TTC549 (cell line): ENCODE measurements around the gene ARHGAP28.

ENCODE experiments used
- FAIRE-seq: peaks from 2 replicates; lab custom pipeline; 2012; peaks lifted over from hg19 to GRCh38; lab: Jason Lieb, UNC

The ARHGAP28 gene

GRCh38 chr18:6733758-6734157 is 4.2 kb downstream of the ARHGAP28 start:
- FAIRE-seq, result no peak

DNA sequence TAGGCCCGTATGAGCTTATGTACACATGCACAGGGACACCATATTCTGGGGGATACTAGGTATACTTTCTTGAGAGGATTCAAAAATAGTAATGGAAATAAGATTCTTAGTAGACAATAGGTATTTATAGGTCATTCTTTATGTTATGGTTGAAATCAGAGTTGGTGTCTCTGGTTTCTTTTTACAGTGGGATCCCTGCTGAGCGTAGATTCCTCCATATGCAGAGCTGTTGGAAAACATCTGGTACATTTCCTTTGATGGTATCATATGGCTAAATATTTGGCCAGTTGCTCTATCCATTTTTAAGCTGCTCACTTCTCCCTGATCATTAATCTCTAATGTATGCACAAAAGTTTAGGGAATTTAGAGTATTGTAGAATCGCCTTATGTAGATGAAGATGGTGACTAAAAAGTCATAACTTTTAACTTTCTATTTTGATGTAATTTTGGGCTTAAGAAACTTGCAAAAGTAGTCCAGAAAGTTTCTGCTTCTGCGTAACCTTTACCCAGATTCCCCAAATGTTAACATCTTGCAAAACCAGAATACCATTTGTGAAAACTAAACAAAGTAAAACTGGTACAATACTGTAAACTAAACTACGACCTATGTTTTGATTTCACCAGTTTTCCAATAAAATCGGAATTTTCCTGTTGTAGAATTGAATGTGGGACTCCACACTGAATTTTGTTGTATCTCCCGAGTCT is 5.4 kb downstream of the ARHGAP28 start:
- FAIRE-seq, result peak; percentile 97

- peak; percentile 100 for FAIRE-seq
Observed at GRCh38 chr18:6737833-6738232, 8.3 kb downstream of the ARHGAP28 start.

- FAIRE-seq, result no peak
Observed at GRCh38 chr18:6738622-6739021, 9.1 kb downstream of the ARHGAP28 start.

DNA sequence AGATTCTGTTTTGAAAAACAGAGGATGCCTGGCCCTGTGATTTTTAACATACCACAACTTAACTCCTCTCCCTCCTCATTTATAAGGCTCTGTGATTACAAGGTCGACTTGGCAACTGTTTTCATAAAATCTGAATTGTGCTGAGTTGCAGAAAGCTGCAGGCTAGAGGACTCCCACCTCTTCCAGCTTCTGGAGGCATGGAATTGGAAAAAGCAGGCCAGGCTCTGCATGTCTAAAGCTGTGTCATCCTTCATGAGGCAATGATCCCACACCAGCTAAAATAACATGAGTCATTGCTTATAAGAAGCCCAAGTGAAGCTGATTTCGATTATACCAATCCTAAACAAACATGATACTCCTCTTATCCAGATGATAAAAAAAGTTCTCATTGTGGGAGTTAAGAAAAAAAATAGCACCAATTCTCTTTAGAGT is 11.7 kb downstream of the ARHGAP28 start:
- FAIRE-seq, result peak; percentile 91

DNA sequence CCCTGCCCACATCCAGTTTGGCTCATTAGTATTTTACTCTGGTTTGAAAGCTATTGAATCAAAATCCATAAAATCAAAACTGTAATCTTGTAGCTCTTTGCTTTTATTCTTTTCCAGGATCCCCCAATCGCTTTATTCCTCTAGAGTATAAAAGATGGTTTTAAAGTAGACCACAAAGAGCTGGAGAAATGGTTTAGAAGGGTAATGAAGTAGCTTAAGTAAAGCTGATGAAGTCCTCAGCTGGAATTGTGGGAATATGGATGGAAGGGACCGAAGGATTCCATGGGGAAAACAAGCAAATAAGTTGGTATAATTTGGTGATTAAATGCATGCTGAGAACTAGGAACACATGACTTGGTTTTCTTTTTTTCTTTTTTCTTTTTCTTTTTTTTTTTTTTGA is 12.3 kb downstream of the ARHGAP28 start:
- no peak for FAIRE-seq

DNA sequence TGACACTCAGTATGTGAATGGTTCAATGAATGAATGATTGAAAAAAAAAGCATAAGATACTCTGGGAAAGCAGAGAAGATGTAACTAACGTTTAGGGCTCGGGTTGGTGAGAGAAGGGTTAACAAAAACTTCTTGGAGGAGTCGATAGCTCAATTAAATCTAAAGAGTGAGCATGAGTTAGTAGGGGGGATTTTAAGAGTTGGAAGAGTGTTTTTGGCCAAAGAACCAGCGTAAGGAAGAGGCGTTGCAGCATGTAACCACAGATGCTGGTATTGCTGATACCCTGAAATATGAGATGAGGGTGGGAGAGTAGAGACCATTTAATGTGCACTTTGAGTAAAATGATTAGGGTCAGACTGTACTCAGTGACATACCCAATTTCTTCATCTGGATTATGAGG is 14.5 kb downstream of the ARHGAP28 start:
- peak; percentile 91 for FAIRE-seq

GRCh38 chr18:6744816-6745455 is 15.4 kb downstream of the ARHGAP28 start:
- no peak for FAIRE-seq

GRCh38 chr18:6745504-6746031 is 16.1 kb downstream of the ARHGAP28 start:
- FAIRE-seq, result peak; percentile 98

DNA sequence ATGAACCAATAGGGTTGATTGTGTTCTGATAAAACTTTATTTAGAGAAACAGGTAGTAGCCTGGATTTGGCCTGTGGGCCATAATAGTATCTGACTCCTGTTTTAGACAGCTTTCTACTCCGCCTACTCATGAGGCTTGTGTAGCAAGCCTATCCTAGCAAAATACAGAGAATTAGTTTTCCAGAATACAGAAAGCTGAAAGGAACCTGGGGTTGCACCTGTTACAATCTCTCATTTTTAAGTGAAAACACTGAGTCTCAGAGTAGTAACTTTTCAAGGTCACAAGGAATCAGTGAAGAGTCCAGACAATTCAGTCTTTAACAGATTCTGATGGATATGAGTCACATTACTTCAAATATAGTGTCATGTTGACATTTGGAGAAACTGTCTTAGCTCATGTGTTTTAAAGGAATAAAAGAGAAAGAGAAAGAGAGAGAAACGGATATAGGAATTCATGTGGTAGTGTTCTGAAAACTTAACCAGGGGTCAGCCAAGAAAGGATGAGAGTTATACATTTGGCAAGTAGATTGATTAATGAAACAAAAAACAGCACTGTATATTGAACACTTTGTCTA is 17.0 kb downstream of the ARHGAP28 start:
- peak; percentile 22 for FAIRE-seq

DNA sequence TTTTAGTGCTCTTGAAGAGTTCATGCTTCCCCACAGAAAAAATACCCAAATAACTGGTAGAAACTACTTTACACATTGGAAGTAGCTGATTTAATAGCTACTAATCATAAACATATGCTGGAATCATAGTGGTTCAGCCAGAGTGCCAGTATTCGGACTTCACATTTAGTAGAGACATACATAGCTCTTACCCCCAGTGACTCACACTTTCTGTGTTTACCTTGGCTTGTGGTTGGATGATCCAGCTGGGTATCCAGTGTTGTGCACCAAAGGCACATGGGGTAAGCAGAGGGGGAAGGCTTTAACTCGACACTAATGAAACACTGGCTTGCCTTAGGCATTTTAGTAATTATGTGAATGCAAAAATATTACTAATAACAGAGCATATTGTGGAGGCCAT is 18.1 kb downstream of the ARHGAP28 start:
- no peak for FAIRE-seq

DNA sequence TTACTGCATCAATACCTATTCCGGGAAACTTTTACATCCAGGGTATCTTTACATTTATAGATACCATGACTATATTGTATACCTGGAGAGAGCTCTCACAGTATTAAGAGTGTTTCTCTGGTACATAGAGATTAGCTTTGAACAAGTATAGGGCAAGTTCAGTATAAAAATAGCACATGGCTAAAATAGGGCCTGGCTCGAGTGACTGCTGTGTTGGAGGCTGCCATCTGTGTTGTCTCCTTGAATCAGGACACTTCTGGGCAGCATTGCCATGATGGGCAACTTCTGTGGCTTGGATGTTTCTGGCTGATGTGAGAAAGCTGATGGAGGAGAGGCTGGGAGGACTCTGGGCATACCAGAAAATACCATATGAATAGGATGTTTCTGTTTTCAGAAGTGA is 18.7 kb downstream of the ARHGAP28 start:
- no peak for FAIRE-seq

GRCh38 chr18:6750411-6750810 is 20.9 kb downstream of the ARHGAP28 start:
- FAIRE-seq, result no peak

GRCh38 chr18:6751222-6751621 is 21.7 kb downstream of the ARHGAP28 start:
- FAIRE-seq, result peak; percentile 74

DNA sequence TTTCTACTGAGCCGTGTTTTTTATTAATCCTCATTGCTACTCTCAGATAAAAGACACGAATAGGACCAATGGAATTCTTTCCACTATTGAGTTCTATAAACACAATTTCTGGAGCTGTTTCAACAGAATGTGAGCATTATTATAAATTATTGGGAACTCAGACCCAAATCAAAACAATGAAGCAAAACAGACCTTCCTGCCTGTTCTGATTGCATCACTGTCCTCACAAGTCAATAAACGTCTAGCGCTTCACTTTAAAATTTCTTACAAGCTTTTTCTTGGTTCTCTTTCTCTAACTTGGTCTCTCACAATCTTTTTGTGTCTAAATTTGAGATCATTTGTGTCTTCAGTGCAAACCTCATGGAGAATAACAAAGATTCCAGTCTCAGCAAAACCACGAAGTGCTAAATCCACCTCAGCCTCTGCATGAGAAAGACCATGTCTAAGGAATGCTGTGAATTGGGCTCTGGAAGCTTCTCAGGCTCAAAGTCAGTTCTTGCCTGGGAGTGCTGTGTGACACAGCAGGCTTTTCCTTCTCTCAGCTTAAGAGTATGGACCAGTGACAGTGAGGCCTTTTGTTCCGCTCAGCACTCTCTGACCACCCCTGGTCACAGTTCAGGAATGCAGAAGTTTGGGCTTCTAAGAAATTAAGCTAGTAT is 22.8 kb downstream of the ARHGAP28 start:
- peak; percentile 99 for FAIRE-seq

DNA sequence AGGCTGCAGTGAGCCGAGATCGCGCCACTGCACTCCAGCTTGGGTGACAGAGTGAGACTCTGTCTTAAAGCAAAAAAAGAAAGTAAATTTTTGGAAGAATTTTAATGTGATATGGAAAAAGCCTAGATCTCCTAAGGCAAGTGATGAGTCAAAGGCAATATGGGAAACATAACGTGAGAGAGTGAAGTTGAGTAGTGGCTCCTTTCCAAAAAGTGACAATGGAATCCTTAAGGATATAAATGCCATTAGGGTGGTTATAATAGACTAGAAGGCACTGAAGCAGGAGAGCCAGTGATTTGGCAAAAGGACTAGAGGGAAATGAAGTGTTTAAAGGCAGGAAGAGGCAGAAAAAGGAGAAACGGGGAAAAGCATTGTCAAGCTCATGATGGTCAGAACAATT is 25.6 kb downstream of the ARHGAP28 start:
- peak; percentile 92 for FAIRE-seq

DNA sequence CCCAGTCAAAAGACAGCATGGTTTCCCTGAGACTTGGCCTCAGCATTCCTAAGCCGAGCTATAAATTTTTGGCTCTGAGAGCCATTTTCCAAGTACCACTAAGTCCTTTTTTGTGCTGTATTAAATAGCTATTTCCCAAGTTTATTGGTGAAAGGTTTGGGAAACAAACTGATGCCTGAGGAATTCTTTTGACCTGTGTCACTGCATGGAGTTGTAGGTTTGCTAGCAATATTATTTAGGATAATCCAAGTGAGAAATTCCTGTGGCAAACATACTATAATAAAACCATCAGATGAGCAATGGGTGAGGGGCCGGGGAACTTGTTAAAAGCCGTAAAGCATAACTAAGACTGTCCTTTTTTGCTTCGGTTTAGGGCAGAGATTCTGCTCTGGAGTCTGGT is 28.4 kb downstream of the ARHGAP28 start:
- peak; percentile 99 for FAIRE-seq

DNA sequence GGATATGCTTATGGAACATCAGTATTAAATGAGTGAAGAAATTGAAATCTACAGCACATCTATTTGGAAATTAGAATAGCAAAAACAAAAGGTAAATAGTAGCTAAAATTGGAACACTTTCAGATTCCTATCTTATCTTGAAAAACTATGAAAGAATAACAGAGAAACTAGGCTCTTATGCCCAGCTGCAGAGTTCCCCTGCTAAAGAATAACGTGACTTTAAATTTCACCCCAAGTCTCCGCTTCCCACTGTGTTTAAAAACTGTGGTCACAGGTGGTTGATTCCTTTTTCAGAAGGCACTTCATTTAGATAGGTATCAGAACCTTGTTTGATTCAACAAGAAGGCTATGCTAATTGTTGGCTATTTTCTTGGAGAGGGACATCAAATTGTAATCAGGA is 30.1 kb downstream of the ARHGAP28 start:
- FAIRE-seq, result peak; percentile 86

DNA sequence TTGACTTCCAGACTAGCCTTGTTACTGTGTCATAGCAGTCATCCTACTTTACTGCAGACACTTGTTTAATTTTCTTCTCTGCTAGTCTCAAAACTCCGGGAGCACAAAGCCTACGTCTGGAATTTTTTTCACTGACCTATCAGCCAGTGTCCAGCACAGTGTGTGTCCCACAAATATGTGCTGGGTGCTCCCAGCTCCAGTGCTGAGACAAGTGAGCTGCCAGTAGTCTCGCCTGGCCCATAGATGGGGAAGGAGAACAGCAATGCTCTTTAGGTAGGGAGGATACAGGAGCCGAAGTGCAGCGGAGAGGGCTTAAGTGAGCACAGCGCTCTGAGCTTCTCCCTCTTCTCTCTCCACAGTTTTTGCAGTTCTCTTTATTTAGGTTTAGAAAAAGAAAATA is 34.0 kb downstream of the ARHGAP28 start:
- FAIRE-seq, result no peak

DNA sequence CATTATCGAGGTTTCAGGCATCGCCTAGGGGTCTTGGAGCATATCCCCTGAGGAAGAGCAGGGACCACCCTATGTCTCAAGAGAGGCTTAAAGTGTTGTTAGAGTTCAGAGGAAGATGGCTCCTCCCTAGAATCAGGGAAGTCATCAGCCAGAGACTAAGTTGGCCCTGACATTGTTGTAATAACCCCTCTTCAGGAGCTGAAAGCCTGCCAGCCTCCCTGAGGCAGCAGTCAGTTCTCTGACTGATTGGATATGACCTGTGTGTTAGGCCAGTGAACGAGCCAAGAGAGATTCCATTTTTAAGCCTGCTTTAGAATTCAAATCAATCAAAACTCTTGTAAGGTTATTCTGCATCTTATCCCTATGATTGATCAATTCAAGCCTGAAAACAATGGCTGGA is 34.9 kb downstream of the ARHGAP28 start:
- FAIRE-seq, result peak; percentile 96

DNA sequence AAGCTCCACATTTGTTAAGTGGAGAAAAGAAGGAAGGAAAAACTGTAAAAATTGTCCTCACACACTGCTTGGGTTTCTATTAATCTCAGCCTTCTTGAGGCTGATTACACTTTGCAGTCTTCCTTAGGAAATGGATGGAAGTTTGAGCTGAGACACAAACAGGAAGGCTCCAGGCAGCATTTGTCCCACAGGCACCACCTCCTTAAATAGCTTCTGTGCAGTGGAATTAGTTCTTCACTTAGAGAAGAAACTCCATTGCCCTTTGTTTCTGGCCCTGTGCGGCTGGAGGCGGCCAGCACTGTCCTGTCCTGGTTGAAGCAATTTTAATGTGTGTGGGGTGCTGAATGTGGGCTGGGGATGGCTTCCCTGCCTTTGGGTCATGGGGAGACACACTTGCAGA is 44.3 kb downstream of the ARHGAP28 start:
- FAIRE-seq, result no peak

DNA sequence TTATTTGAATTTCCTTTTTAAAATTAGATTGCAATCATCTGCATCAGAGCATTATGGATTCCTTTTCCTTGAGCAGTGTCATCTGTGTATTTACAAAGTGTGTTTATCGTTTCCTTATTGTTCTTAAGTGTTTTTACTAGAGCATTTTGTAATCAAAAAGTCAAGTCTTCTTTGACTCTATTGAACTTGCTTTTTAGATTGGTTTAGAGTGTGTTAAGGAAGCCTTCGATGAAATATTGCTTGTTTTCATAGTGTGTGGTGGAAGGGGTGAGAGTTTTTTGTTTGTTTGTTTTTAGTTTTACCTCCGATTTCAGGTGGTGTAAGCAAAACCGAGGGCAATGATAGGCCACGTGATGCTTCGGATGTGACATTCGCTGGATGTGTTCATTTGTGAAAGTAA is 45.7 kb downstream of the ARHGAP28 start:
- FAIRE-seq, result no peak

- FAIRE-seq, result no peak
Observed at GRCh38 chr18:6775702-6776101, 46.2 kb downstream of the ARHGAP28 start.
